HepG2 (cell line): ENCODE results near the gene STMND1. TPM values are rescaled to one million over a fixed set of nuclear protein-coding genes. Genes with fewer than 3 reads are reported as not detected.

Source experiments
- ATAC-seq: fragments of 200-7000 bp; cut with Tn5 transposase; 3 replicates; pipeline ENCODE4 v1.9.1; 2020; ENCODE audit warnings: mild to moderate bottlenecking, moderate library complexity
- BruUV-seq: library from RNA; stranded (reverse); fragments of 400-500 nt; replicated peaks from 2 replicates; lab custom pipeline; 2021; lab: Mats Ljungman, UMichigan
- CTCF ChIA-PET: fragments of 300-600 bp; formaldehyde crosslinking; extraction: SDS; loops from one replicate; lab custom pipeline; 2021; ENCODE audit warnings: low total read pairs, inconsistent platforms, low intra/inter-chr PET ratio; lab: Yijun Ruan, JAX
- POLR2A ChIA-PET: fragments of 350-600 bp; sonication (Branson Sonifier 250); formaldehyde crosslinking; loops from one replicate; lab custom pipeline; 2020; ENCODE audit warnings: antibody characterized with exemption, inconsistent platforms; lab: Yijun Ruan, JAX
- DNase-seq: peaks from one replicate; pipeline ENCODE4 v3.0.0-alpha.2; 2015; ENCODE audit warnings: low spot score
- FAIRE-seq: peaks from 3 replicates; lab custom pipeline; 2011; peaks lifted over from hg19 to GRCh38; lab: Jason Lieb, UNC
- H2AFZ ChIP-seq: one replicate; pipeline ENCODE4 v1.6.1; 2011; ENCODE audit warnings: low read length, inconsistent platforms
- H3K27ac ChIP-seq: fragments of 300-600 bp; 3 replicates; pipeline ENCODE4 v1.8.0; 2011; ENCODE audit warnings: mixed run types, mild to moderate bottlenecking, mixed read lengths, low read length, inconsistent platforms; ENCODE audit not compliant: insufficient read depth; ENCODE audit errors: extremely low read length
- H3K27me3 ChIP-seq, 2 experiments: fragments of 200-600 bp in 1 of 2; 2 replicates in 1 of 2; 3 replicates in 1 of 2; pipeline versions ENCODE4 v1.6.0 to v1.8.0; 2011; ENCODE audit warnings: low read length in 2 of 2, mild to moderate bottlenecking in 2 of 2, moderate library complexity in 2 of 2, inconsistent platforms in 1 of 2; ENCODE audit not compliant: insufficient read depth in 2 of 2, control insufficient read depth in 1 of 2
- H3K36me3 ChIP-seq, 2 experiments: fragments of 200-600 bp in 1 of 2; replicated peaks in 1 of 2; 2 replicates in 1 of 2; 3 replicates in 1 of 2; pipeline versions ENCODE4 v1.5.1 to v1.8.0; 2011; ENCODE audit warnings: low read length in 2 of 2, inconsistent platforms in 1 of 2; ENCODE audit not compliant: insufficient read depth in 2 of 2, control insufficient read depth in 1 of 2
- H3K4me1 ChIP-seq: 2 replicates; pipeline ENCODE4 v1.5.1; 2012; ENCODE audit warnings: low read length, inconsistent platforms; ENCODE audit not compliant: insufficient read depth
- H3K4me2 ChIP-seq: 2 replicates; pipeline ENCODE4 v1.6.0; 2011; ENCODE audit warnings: low read depth, low read length, inconsistent platforms
- H3K4me3 ChIP-seq, 3 experiments: fragments of 200-600 bp in 1 of 3; sonication (generic), shearing (Covaris generic) in 1 of 3; replicated peaks in 1 of 3; 2 replicates each; pipeline ENCODE4 v1.5.1; 2011 to 2016; ENCODE audit warnings: low read length in 3 of 3, inconsistent platforms in 2 of 3, low read depth in 2 of 3, mild to moderate bottlenecking in 2 of 3, control low read depth in 1 of 3, mixed read lengths in 1 of 3; ENCODE audit not compliant: insufficient read depth in 1 of 3
- H3K79me2 ChIP-seq: one replicate; pipeline ENCODE4 v1.6.1; 2011; ENCODE audit warnings: low read length, inconsistent platforms; ENCODE audit not compliant: insufficient read depth
- H3K9ac ChIP-seq: 2 replicates; pipeline ENCODE4 v1.6.0; 2011; ENCODE audit warnings: mild to moderate bottlenecking, low read depth, low read length, inconsistent platforms; ENCODE audit not compliant: insufficient read depth
- H3K9me3 ChIP-seq: 2 replicates; pipeline ENCODE4 v1.5.1; 2012; ENCODE audit warnings: mild to moderate bottlenecking, low read length
- H4K20me1 ChIP-seq: 2 replicates; pipeline ENCODE4 v1.6.0; 2011; ENCODE audit warnings: inconsistent platforms, mild to moderate bottlenecking, low read length, moderate library complexity; ENCODE audit not compliant: insufficient read depth
- CEBPB ChIP-seq: IDR thresholded peaks from 2 replicates; pipeline ENCODE4 v1.6.1; 2011; ENCODE audit warnings: low read depth, low read length, improper control_type of control experiment, borderline replicate concordance
- GLI4 ChIP-seq: sonication (generic); formaldehyde crosslinking; IDR thresholded peaks from 2 replicates; pipeline ENCODE4 v1.5.1; 2020; ENCODE audit warnings: missing genetic modification reagents, mild to moderate bottlenecking, moderate library complexity, borderline replicate concordance
- HMGA1 ChIP-seq: sonication (generic); formaldehyde crosslinking; conservative IDR thresholded peaks from 2 replicates; pipeline ENCODE4 v1.4.0; 2020; ENCODE audit warnings: missing genetic modification reagents
- PHB2 ChIP-seq: fragments of 450-650 bp; IDR thresholded peaks from 2 replicates; pipeline ENCODE4 v1.6.1; 2018; ENCODE audit not compliant: partially characterized antibody
- PITX1 ChIP-seq: sonication (generic); formaldehyde crosslinking; IDR thresholded peaks from 2 replicates; pipeline ENCODE4 v1.5.1; 2020; ENCODE audit warnings: mild to moderate bottlenecking, missing genetic modification reagents
- POGK ChIP-seq: sonication (generic); formaldehyde crosslinking; conservative IDR thresholded peaks from 2 replicates; pipeline ENCODE4 v1.8.0; 2022; ENCODE audit warnings: mild to moderate bottlenecking, moderate library complexity, missing genetic modification reagents
- ZNF280B ChIP-seq: sonication (generic); formaldehyde crosslinking; IDR thresholded peaks from 2 replicates; pipeline ENCODE4 v1.5.0; 2020; ENCODE audit warnings: missing genetic modification reagents, mild to moderate bottlenecking, borderline replicate concordance
- ZNF546 ChIP-seq: sonication (generic); formaldehyde crosslinking; conservative IDR thresholded peaks from 2 replicates; pipeline ENCODE4 v1.8.1; 2023; ENCODE audit warnings: mild to moderate bottlenecking, missing genetic modification reagents
- ZNF75D ChIP-seq: sonication (generic); formaldehyde crosslinking; IDR thresholded peaks from 2 replicates; pipeline ENCODE4 v1.8.1; 2023; ENCODE audit warnings: missing genetic modification reagents, mild to moderate bottlenecking, borderline replicate concordance
- WGBS: methylation state at CpG from one replicate; pipeline ENCODE4 v1.1.6; 2017; ENCODE audit warnings: low lambda C conversion rate; 5-methylcytosine and 5-hydroxymethylcytosine counted together
- in situ Hi-C: cut with HindIII; loops from 2 replicates; pipeline ENCODE4 v1.10.0; 2017; ENCODE audit warnings: low pct_unique_long_range_greater_than_20kb; ENCODE audit not compliant: extremely low pct_ligation_motif_present
- intact Hi-C: fragments of 100-400 bp; cut with micrococcal nuclease; formaldehyde crosslinking; loops from one replicate; pipeline ENCODE4 v1.10.0; 2022; ENCODE audit not compliant: unreplicated experiment
- polyA plus RNA-seq, 8 experiments: library from polyadenylated mRNA; depleted of rRNA in 3 of 8; stranded (reverse) in 7 of 8; unstranded in 1 of 8; fragments of >200 nt; fragmentation: Illumina TruSeq in 4 of 8; extraction: Trizol in 4 of 8; gene quantifications; 2 replicates each; pipeline versions ENCODE4 v1.2.1 to v1.2.3, GENCODE V29; 2011 to 2016; ENCODE audit warnings: low read depth in 4 of 8, missing spikeins in 1 of 8, mixed read lengths in 1 of 8; ENCODE audit not compliant: insufficient read depth in 1 of 8
- total RNA-seq, 5 experiments: library from RNA; depleted of rRNA; stranded (reverse); fragments of >200 nt; fragmentation: Illumina TruSeq; extraction: Trizol; gene quantifications; 2 replicates each; pipeline ENCODE4 v1.2.3, GENCODE V29; 2016; ENCODE audit warnings: low read depth in 1 of 5

STMND1 gene
- total and polyA plus RNA-seq, 2 of the 13 experiments (the other 11 are each of a cell fraction or from before 2014, with no cell fraction given): not detected

GRCh38 chr6:17125407-17125806 lies 23.6 kb downstream of the STMND1 start (continued):
- TF ChIP-seq POGK (CRISPR knock-in tag): no peak
- TF ChIP-seq ZNF75D (CRISPR knock-in tag): no peak
- TF ChIP-seq, all 625 proteins: peak for 0

DNA sequence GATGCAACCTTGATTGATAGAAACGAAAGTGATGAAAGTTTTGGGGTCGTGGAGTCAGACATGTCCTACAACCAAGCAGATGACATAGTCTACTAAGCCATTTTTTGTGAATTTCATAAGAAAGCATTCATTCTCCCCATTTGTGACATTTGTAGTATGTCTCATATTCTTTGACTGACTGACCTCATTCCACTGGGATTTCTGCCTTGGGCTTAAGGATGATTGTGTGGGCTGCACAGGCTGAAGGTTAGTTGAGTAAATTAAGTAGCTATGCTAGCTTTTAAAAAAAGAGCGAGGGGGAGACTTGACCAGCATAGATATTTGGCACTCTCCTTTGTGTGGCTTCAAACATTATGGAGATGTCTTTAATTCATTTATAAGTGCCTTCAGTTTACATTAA lies 28.9 kb downstream of the STMND1 start:
- intact Hi-C loops (no loop called here), in situ Hi-C loops (no loop called here)
- Histone ChIP-seq H3K27me3 (peaks cover 0 to 12% of the 10 kb centered on the region in 2 experiments; a peak in 1 of 5 replicates), H3K27ac (no peak overlapping the region), H4K20me1 (no peaks in the 10 kb centered on the region), H2AFZ (no peak overlapping the region), H3K9me3 (no peaks in the 10 kb centered on the region), H3K4me3 (no peak overlapping the region), H3K4me2 (no peak overlapping the region), H3K4me1 (no peaks in the 10 kb centered on the region), H3K79me2 (no peaks in the 10 kb centered on the region), H3K36me3 (no peaks in the 10 kb centered on the region), H3K9ac (no peak overlapping the region)
- WGBS: 4% methylated on average over 3 of the region's 3 CpGs
- POLR2A ChIA-PET: no interaction called here
- no peak for ATAC-seq
- no peak for FAIRE-seq
- no peak for TF ChIP-seq ZNF280B (CRISPR knock-in tag)
- TF ChIP-seq PITX1 (CRISPR knock-in tag): no peak
- no peak for TF ChIP-seq PHB2
- TF ChIP-seq GLI4 (CRISPR knock-in tag): no peak
- no peak for TF ChIP-seq HMGA1 (CRISPR knock-in tag)
- TF ChIP-seq ZNF546: no peak
- peak; percentile 56; the same call in 1 of the 2 replicates for TF ChIP-seq CEBPB
- no peak for DNase-seq
- CTCF ChIA-PET: no interaction called here
- BruUV-seq: no TSS peak
